HG03039 (cell line): ENCODE results near the gene PAGE4.

Experiments used
- ATAC-seq: cut with Tn5 transposase; IDR thresholded peaks from one replicate; pipeline ENCODE4 v1.9.1; 2021; ENCODE audit warnings: mild to moderate bottlenecking, moderate library complexity; ENCODE audit not compliant: unreplicated experiment

Gene PAGE4

DNA sequence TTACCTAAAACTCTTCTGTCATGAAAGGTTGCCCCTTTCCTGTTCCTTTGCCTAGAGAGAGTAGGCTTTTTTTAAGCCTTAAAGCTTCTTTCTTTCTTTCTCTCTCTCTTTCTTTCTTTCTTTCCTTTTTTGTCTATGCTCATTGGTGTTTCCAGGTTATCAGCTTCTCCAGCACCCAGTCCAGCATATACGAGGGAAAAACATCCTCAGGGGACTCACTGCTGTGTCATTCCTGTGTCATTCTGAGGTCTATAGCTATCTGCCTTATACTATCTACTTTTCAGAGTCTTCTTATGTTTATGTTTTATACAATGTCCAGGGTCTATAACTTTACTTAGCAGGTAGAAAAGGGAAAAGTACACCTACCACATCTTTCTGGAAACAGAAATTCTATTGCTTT lies 39.6 kb downstream of the PAGE4 start:
- ATAC-seq, result no peak

- no peak for ATAC-seq
Observed at GRCh38 chrX:49876750-49877149, 47.6 kb downstream of the PAGE4 start.

- ATAC-seq, result no peak
Observed at GRCh38 chrX:49877397-49878101, 48.4 kb downstream of the PAGE4 start.

GRCh38 chrX:49878128-49878833 lies 49.2 kb downstream of the PAGE4 start:
- ATAC-seq, result no peak

- ATAC-seq, result peak; percentile 82
Observed at GRCh38 chrX:49878834-49879655, 49.9 kb downstream of the PAGE4 start, which contains the start of gene USP27X. Gene USP27X (plus strand): TSS chrX:49879484. CDS start chrX:49880308, 824 bp downstream.

DNA sequence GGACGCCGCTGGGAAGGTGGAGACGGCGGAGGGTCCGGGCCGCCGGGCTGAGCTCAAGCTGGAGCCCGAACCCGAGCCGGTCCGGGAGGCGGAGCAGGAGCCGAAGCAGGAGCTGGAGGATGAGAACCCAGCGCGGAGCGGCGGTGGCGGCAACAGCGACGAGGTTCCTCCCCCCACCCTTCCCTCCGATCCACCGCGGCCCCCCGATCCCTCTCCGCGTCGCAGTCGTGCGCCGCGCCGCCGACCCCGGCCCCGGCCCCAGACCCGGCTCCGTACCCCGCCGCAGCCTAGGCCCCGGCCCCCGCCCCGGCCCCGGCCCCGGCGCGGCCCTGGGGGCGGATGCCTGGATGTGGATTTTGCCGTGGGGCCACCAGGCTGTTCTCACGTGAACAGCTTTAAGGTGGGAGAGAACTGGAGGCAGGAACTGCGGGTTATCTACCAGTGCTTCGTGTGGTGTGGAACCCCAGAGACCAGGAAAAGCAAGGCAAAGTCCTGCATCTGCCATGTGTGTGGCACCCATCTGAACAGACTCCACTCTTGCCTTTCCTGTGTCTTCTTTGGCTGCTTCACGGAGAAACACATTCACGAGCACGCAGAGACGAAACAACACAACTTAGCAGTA lies 50.7 kb downstream of the PAGE4 start:
- ATAC-seq, result no peak

DNA sequence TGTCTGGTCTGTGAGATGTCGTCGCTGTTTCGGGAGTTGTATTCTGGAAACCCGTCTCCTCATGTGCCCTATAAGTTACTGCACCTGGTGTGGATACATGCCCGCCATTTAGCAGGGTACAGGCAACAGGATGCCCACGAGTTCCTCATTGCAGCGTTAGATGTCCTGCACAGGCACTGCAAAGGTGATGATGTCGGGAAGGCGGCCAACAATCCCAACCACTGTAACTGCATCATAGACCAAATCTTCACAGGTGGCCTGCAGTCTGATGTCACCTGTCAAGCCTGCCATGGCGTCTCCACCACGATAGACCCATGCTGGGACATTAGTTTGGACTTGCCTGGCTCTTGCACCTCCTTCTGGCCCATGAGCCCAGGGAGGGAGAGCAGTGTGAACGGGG lies 51.6 kb downstream of the PAGE4 start:
- no peak for ATAC-seq
